ENCODE results near the gene TIGD1.
"Not testable (repeated sequence)": the region's sequence is repeated elsewhere in the genome, so short reads cannot be mapped to it uniquely, and the experiment has no call there.

Gene TIGD1

DNA sequence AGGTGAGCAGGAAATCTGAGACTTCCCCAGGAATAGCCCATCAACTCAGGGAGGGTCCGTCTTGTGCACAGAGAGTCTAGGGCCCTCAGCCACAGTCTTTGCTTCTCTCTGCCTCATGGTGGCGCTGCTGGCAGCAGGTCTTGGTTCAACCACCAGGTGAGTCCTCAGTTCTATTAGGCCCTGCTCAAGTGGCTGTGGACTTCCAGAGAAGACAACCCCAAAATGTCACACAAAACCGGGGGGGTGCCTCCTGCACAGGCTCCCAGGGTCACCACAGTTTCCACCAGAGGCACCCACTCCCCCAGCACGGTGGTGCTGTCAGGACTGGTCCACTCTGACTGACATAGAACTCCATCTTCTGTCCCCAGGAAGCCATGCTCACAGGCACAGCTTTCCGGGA, 13.3 kb downstream of the TIGD1 start:
- DNase-seq (ENCODE audit: low read depth), result no peak
- TF ChIP-seq, protein P1, sequence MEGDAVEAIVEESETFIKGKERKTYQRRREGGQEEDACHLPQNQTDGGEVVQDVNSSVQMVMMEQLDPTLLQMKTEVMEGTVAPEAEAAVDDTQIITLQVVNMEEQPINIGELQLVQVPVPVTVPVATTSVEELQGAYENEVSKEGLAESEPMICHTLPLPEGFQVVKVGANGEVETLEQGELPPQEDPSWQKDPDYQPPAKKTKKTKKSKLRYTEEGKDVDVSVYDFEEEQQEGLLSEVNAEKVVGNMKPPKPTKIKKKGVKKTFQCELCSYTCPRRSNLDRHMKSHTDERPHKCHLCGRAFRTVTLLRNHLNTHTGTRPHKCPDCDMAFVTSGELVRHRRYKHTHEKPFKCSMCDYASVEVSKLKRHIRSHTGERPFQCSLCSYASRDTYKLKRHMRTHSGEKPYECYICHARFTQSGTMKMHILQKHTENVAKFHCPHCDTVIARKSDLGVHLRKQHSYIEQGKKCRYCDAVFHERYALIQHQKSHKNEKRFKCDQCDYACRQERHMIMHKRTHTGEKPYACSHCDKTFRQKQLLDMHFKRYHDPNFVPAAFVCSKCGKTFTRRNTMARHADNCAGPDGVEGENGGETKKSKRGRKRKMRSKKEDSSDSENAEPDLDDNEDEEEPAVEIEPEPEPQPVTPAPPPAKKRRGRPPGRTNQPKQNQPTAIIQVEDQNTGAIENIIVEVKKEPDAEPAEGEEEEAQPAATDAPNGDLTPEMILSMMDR (IDR thresholded peaks at IDR 0.05; ENCODE audit: control insufficient read depth, insufficient read depth, low read depth, low read length, missing control alignments), result no peak
- H3K4me3 ChIP-seq (ENCODE audit: control insufficient read depth, low read depth, low read length), result no peak overlapping the region

DNA sequence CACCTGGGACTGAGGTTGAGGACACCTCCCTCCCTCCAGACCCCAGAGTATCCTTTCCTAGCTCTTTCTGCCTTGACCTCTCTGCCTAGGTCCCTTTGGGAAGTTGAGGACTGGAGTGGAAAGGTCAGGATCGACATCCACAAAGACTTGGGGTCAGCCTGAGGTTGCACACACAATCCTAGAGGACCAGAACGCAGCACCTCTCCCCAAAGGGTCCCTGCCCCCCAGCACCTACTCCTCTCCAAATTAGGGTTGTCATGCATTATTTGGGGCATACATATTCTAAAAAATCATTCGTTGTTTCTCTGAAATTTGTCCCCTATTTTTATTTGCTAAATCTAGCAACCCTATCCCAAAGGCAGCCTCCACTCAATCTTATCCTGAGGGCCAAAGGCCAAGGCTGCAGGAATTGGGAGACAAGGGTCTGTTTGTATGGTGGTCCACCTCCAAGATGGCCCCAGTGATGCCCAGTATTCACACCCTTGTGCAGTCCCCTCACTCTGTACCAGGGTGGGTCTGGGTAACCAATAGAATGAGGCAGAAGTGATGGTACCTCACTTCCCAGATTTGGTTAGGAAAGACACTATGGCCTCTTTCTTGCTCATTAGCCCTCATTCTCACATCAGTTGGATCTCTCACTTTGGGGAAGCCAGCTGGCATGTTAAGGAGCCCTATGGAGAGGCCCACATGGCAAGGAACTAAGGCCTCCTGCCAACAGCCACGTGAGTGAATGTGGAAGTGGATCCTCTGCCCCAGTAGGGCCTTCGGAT, 14.4 kb downstream of the TIGD1 start:
- no peak for DNase-seq (ENCODE audit: low read depth)
- no peak overlapping the region for H3K4me3 ChIP-seq (ENCODE audit: control insufficient read depth, low read depth, low read length)
- TF ChIP-seq, protein P1 (IDR thresholded peaks at IDR 0.05; ENCODE audit: control insufficient read depth, insufficient read depth, low read depth, low read length, missing control alignments), result no peak

DNA sequence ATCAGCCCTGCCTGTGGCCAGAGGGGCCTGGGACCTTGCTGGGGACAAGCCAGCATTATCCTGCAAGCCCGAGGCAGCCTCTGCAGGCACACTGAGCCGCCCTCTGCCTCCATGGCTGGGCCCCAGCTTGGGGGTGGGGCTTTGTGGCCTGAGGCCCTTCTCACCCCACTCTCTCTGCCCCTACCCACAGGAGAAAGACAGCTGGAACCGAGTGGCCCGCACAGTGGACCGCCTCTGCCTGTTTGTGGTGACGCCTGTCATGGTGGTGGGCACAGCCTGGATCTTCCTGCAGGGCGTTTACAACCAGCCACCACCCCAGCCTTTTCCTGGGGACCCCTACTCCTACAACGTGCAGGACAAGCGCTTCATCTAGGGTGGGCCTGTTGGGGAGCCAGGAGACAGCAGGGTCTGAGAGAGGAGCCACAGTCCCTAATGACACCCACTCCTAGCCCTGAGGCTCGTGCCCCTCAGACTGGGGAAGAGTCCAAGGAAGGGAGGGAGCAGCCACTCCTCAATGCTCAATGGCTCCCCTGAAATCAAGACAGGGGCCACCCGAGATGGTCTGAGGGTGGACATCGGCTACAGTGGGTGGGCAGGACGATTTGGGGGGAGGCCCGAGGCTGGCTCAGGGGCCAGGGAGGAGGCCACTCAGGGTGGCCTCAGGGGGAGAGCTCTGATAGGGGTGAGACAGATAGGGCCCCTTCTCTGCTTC, 15.3 kb downstream of the TIGD1 start:
- no peak for DNase-seq (ENCODE audit: low read depth)
- TF ChIP-seq, protein P1 (IDR thresholded peaks at IDR 0.05; ENCODE audit: control insufficient read depth, insufficient read depth, low read depth, low read length, missing control alignments), result no peak
- no peak overlapping the region for H3K4me3 ChIP-seq (ENCODE audit: control insufficient read depth, low read depth, low read length)

DNA sequence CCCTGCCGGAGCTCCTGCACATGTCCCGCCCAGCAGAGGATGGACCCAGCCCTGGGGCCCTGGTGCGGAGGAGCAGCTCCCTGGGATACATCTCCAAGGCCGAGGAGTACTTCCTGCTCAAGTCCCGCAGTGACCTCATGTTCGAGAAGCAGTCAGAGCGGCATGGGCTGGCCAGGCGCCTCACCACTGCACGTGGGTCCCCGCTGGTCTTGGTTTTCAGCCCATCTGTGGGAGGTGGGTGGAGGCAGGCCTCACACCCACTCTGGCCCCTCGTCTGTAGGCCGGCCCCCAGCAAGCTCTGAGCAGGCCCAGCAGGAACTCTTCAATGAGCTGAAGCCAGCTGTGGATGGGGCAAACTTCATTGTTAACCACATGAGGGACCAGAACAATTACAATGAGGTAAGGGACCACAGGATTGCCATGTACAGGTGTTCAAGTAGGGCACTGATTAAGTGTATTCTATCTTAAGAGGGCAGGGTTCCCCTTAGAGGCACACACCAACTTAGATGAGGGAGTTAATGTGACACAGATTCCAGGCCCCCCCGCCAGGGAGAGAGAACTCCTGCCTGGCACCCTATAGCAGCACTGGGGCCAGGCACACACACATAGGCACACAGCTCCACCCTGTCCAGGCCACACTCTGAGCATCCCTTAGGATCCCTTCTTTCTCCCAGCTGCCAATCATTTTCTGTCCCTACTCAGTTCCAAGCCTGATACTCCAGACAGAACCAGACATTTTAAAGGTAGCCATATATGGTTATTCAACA, 16.2 kb downstream of the TIGD1 start:
- no peak for DNase-seq (ENCODE audit: low read depth)
- H3K4me3 ChIP-seq (ENCODE audit: control insufficient read depth, low read depth, low read length), result no peak overlapping the region
- TF ChIP-seq, protein P1 (IDR thresholded peaks at IDR 0.05; ENCODE audit: control insufficient read depth, insufficient read depth, low read depth, low read length, missing control alignments), result no peak

DNA sequence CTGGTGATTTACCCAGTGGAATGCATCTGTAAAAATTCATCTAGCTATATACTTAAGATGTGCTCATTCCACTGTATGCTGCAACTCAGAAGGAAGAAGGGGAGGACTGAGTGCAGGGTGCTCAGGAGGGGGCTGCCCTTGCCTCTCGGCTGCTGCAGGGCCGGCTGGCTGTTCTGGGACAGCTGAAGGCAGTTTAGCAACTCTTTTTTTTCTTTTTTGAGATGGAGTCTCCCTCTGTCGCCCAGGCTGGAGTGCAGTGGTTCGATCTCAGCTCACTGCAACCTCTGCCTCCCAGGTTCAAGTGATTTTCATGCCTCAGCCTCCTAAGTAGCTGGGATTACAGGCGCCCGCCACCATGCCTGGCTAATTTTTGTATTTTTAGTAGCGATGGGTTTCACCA, 17.5 kb downstream of the TIGD1 start:
- not testable (repeated sequence) for H3K4me3 ChIP-seq (ENCODE audit: control insufficient read depth, low read depth, low read length); DNase-seq (ENCODE audit: low read depth)

DNA sequence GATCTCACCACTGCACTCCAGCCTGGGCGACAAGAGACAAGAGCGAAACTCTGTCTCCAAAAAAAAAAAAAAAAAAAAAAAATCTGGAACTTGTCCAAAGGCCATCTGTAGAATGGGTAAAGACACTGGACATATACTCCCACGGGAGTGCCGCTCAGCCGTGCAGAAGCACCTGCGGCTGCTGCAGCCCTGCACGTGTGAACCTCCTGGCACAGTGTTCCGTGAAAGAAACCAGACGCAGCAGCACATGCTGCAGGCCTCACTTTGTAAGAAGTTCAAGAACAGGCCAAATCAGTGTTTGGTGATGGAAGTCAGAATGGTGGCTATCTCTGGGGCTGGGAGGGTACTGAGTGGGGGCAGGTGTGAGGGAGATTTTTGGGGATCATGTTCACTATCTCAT, 17.9 kb downstream of the TIGD1 start:
- H3K4me3 ChIP-seq (ENCODE audit: control insufficient read depth, low read depth, low read length), result no peak overlapping the region
- TF ChIP-seq, protein P1 (IDR thresholded peaks at IDR 0.05; ENCODE audit: control insufficient read depth, insufficient read depth, low read depth, low read length, missing control alignments), result no peak
- DNase-seq (ENCODE audit: low read depth), result no peak

Data from AG09309 (cell line).